LNCAP (cell line): ENCODE results near the gene CD2.

Experiments used
- CTCF ChIP-seq: fragments of 450-650 bp; IDR thresholded peaks from 2 replicates; pipeline ENCODE4 v1.5.1; 2017; ENCODE audit warnings: mild to moderate bottlenecking

Gene CD2

GRCh38 chr1:116759636-116760035 is 5.4 kb downstream of the CD2 start:
- TF ChIP-seq CTCF, result no peak

- TF ChIP-seq CTCF, result no peak
Observed at GRCh38 chr1:116760487-116760886, 6.3 kb downstream of the CD2 start.

- TF ChIP-seq CTCF, result no peak
Observed at GRCh38 chr1:116760996-116761665, 6.9 kb downstream of the CD2 start.

- no peak for TF ChIP-seq CTCF
Observed at GRCh38 chr1:116762281-116762680, 8.1 kb downstream of the CD2 start.

- TF ChIP-seq CTCF, result no peak
Observed at GRCh38 chr1:116762781-116763115, 8.5 kb downstream of the CD2 start.

- TF ChIP-seq CTCF, result no peak
Observed at GRCh38 chr1:116763116-116763786, 9.0 kb downstream of the CD2 start.

- peak; percentile 25; the same call in 1 of the 2 replicates for TF ChIP-seq CTCF
Observed at GRCh38 chr1:116763787-116764465, 9.7 kb downstream of the CD2 start.
